GM12891 (cell line): ENCODE data around the gene HOXA10.

Experiments used
- POLR2A ChIP-seq: IDR thresholded peaks from 2 replicates; pipeline ENCODE4 v1.6.1; 2011; ENCODE audit warnings: low read depth, low read length, control low read depth
- POLR2AphosphoS5 ChIP-seq: IDR thresholded peaks from 2 replicates; pipeline ENCODE4 v1.6.1; 2011; ENCODE audit warnings: low read depth, low read length, control low read depth

DNA sequence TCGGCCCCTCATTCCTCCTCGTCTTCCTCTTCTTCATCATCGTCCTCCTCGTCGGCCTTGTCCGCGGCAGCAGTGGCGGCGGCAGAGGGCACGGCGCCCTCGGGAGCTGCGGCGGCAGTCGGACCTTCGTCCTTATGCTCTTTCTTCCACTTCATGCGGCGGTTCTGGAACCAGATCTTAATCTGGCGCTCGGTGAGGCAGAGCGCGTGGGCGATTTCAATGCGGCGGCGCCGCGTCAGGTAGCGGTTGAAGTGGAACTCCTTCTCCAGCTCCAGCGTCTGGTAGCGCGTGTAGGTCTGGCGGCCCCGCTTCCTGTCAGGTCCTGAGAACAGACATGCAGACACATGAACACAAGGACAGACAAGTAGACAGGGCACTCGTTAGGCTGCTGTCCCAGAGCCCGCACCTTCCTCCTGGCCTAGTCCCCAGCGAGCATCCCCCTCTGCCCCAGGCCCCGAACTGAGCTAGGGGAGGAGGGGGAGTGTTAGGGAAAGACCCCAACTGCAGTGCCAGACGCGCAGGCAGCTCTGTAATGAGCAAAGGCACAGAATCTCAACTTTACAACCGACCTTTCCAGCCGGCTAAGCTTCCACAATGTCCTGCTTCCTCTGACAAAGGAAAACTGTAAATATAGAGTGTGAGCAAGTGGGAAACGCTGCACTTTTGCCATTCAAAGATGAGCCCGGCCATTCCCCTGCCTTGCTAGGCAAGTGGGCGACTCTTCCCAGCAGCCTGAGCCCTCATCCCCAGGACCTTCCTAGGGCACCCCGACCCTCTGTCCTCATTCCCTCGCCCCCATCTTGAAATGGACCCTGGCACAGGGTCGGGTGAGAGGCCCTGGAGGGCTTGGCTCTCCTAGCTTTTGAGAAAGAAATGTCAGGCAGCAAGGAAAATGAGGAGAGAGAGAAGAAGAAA lies 19.0 kb downstream of the HOXA10 start:
- TF ChIP-seq POLR2A (no peak), POLR2AphosphoS5 (no peak)
